Panc1 (cell line): ENCODE measurements around the gene ADAMTS1. TPM values are rescaled to one million over a fixed set of nuclear protein-coding genes. Genes with fewer than 3 reads are reported as not detected.

ENCODE experiments used
- ATAC-seq: fragments of 200-7000 bp; cut with Tn5 transposase; 2 replicates; pipeline ENCODE4 v1.9.1; 2020; ENCODE audit warnings: mild to moderate bottlenecking, moderate library complexity
- BruUV-seq: library from RNA; stranded (reverse); fragments of 400-500 nt; replicated peaks from 2 replicates; lab custom pipeline; 2021; lab: Mats Ljungman, UMichigan
- CTCF ChIA-PET: fragments of 300-600 bp; sonication (Branson Sonifier 250); formaldehyde crosslinking; loops from one replicate; lab custom pipeline; 2022; ENCODE audit warnings: antibody characterized with exemption; lab: Charles Lee
- POLR2A ChIA-PET: fragments of 300-600 bp; sonication (Branson Sonifier 250); formaldehyde crosslinking; loops from one replicate; lab custom pipeline; 2022; ENCODE audit warnings: antibody characterized with exemption; lab: Charles Lee
- DNase-seq: peaks from one replicate; pipeline ENCODE4 v3.0.0-alpha.2; 2010; ENCODE audit warnings: low read depth, low spot score
- H3K27ac ChIP-seq: 2 replicates; pipeline ENCODE4 v1.5.1; 2011; ENCODE audit warnings: mild to moderate bottlenecking, low read length, inconsistent platforms
- H3K27me3 ChIP-seq: fragments of 200-500 bp; sonication (Bioruptor generic); 2 replicates; pipeline ENCODE4 v1.6.0; 2014; ENCODE audit warnings: low read length, inconsistent platforms; ENCODE audit not compliant: control insufficient read depth, insufficient read depth
- H3K36me3 ChIP-seq: fragments of 200-500 bp; sonication (Bioruptor generic); 2 replicates; pipeline ENCODE4 v1.5.1; 2014; ENCODE audit warnings: inconsistent platforms, mild to moderate bottlenecking, low read length, moderate library complexity; ENCODE audit not compliant: control insufficient read depth, insufficient read depth
- H3K4me1 ChIP-seq: 2 replicates; pipeline ENCODE4 v1.5.1; 2011; ENCODE audit warnings: inconsistent platforms, mild to moderate bottlenecking, low read length, moderate library complexity; ENCODE audit not compliant: control insufficient read depth, insufficient read depth
- H3K4me3 ChIP-seq, 2 experiments: 2 replicates each; pipeline ENCODE4 v1.5.1; 2011 to 2012; ENCODE audit warnings: low read depth in 2 of 2, low read length in 2 of 2, mild to moderate bottlenecking in 2 of 2, inconsistent platforms in 1 of 2, moderate library complexity in 1 of 2
- H3K9me3 ChIP-seq: fragments of 200-500 bp; sonication (Bioruptor generic); 2 replicates; pipeline ENCODE4 v1.5.1; 2014; ENCODE audit warnings: low read depth, mild to moderate bottlenecking, inconsistent platforms, low read length, moderate library complexity; ENCODE audit not compliant: control insufficient read depth, insufficient read depth
- POLR2AphosphoS5 ChIP-seq: IDR thresholded peaks from 2 replicates; pipeline ENCODE4 v1.6.1; 2012; ENCODE audit warnings: mild to moderate bottlenecking, low read depth, low read length, moderate library complexity
- SIN3A ChIP-seq: IDR thresholded peaks from 2 replicates; pipeline ENCODE4 v1.6.1; 2012; ENCODE audit warnings: low read depth, mild to moderate bottlenecking, low read length, moderate library complexity, borderline replicate concordance; ENCODE audit not compliant: insufficient read depth
- TCF7L2 ChIP-seq: IDR thresholded peaks from 2 replicates; pipeline ENCODE4 v1.6.1; 2011; ENCODE audit warnings: mild to moderate bottlenecking, low read depth, low read length, inconsistent platforms
- in situ Hi-C: cut with HindIII; loops from 2 replicates; pipeline ENCODE4 v1.10.0; 2016; ENCODE audit warnings: low sequenced_read_pairs, low pct_unique_long_range_greater_than_20kb
- intact Hi-C: fragments of 100-400 bp; cut with micrococcal nuclease; formaldehyde crosslinking; loops from one replicate; pipeline ENCODE4 v1.10.0; 2022; ENCODE audit not compliant: unreplicated experiment
- total RNA-seq: library from RNA; stranded (reverse); gene quantifications from one replicate; pipeline ENCODE4 v1.2.1, GENCODE V29; 2021; ENCODE audit not compliant: unreplicated experiment
- TF ChIP-seq, protein P1 (sequence below), 2 experiments: IDR thresholded peaks; 2 replicates each; pipeline ENCODE4 v1.6.1; 2011 to 2012; ENCODE audit warnings: low read depth in 2 of 2, control low read depth in 1 of 2, low read length in 1 of 2, mild to moderate bottlenecking in 1 of 2, moderate library complexity in 1 of 2; ENCODE audit not compliant: insufficient read depth in 1 of 2
- TF ChIP-seq, protein P2 (sequence below): fragments of 450-650 bp; IDR thresholded peaks from 2 replicates; pipeline ENCODE4 v1.5.1; 2017; ENCODE audit warnings: mild to moderate bottlenecking

The ADAMTS1 gene
- total RNA-seq, 1 experiment from 2014 or later: 3.3 TPM

DNA sequence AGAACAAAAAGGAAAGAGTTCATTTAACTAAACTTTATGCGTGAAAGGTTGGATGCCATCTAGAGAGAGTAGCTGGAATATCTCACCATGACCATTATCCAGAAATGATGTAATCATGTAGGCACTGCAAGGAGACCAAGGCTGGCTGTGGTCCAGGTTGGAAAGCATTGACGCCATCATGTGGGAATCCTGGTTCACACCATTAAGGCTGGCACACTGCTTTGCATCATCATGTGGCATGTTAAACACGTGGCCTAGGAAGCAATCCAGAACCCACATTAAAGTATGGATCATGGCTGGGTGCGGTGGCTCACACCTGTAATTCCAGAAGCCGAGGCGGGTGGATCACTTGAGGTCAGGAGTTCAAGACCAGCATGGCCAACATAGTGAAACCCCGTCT is 4.3 kb downstream of the ADAMTS1 start:
- intact Hi-C loops: no loop called here
- TF ChIP-seq, protein P1, sequence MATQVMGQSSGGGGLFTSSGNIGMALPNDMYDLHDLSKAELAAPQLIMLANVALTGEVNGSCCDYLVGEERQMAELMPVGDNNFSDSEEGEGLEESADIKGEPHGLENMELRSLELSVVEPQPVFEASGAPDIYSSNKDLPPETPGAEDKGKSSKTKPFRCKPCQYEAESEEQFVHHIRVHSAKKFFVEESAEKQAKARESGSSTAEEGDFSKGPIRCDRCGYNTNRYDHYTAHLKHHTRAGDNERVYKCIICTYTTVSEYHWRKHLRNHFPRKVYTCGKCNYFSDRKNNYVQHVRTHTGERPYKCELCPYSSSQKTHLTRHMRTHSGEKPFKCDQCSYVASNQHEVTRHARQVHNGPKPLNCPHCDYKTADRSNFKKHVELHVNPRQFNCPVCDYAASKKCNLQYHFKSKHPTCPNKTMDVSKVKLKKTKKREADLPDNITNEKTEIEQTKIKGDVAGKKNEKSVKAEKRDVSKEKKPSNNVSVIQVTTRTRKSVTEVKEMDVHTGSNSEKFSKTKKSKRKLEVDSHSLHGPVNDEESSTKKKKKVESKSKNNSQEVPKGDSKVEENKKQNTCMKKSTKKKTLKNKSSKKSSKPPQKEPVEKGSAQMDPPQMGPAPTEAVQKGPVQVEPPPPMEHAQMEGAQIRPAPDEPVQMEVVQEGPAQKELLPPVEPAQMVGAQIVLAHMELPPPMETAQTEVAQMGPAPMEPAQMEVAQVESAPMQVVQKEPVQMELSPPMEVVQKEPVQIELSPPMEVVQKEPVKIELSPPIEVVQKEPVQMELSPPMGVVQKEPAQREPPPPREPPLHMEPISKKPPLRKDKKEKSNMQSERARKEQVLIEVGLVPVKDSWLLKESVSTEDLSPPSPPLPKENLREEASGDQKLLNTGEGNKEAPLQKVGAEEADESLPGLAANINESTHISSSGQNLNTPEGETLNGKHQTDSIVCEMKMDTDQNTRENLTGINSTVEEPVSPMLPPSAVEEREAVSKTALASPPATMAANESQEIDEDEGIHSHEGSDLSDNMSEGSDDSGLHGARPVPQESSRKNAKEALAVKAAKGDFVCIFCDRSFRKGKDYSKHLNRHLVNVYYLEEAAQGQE (IDR thresholded peaks at IDR 0.05; ENCODE audit: insufficient read depth in 1 of 2, low read depth in 2 of 2, low read length in 1 of 2): no peak
- TF ChIP-seq, protein P2, sequence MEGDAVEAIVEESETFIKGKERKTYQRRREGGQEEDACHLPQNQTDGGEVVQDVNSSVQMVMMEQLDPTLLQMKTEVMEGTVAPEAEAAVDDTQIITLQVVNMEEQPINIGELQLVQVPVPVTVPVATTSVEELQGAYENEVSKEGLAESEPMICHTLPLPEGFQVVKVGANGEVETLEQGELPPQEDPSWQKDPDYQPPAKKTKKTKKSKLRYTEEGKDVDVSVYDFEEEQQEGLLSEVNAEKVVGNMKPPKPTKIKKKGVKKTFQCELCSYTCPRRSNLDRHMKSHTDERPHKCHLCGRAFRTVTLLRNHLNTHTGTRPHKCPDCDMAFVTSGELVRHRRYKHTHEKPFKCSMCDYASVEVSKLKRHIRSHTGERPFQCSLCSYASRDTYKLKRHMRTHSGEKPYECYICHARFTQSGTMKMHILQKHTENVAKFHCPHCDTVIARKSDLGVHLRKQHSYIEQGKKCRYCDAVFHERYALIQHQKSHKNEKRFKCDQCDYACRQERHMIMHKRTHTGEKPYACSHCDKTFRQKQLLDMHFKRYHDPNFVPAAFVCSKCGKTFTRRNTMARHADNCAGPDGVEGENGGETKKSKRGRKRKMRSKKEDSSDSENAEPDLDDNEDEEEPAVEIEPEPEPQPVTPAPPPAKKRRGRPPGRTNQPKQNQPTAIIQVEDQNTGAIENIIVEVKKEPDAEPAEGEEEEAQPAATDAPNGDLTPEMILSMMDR: no peak
- TF ChIP-seq TCF7L2 (no peak), POLR2AphosphoS5 (no peak), SIN3A (no peak)
- POLR2A ChIA-PET: no interaction called here
- CTCF ChIA-PET: no interaction called here
- Histone ChIP-seq H3K36me3 (no peaks in the 10 kb centered on the region), H3K27me3 (no peaks in the 10 kb centered on the region), H3K4me1 (no peaks in the 10 kb centered on the region), H3K4me3 (no peak overlapping the region), H3K9me3 (no peaks in the 10 kb centered on the region), H3K27ac (no peak overlapping the region)
- no peak for ATAC-seq
- DNase-seq: no peak
- no TSS peak for BruUV-seq
- in situ Hi-C loops: no loop called here

DNA sequence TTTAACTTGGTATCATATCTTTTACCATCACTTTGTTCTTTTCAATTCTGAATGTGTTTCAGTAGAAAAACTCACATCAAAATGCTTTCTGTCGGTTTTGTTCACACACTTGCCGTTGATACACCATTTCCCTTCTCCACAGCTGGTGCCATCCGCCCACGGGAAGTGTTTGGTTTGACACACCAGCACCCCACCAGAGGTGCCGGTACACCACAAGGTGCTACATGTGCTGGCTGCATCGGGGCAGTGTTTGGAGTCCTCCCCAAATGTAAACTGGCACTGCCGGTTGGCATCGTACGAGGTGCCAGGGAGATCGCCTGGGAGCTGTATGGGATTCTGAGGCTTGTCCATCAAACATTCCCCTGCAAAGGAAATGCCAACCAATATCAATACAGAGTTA is 5.0 kb downstream of the ADAMTS1 start:
- H3K9me3 ChIP-seq: no peaks in the 10 kb centered on the region
- H3K4me3 ChIP-seq: no peak overlapping the region
- in situ Hi-C loops (no loop called here), intact Hi-C loops (no loop called here)
- ChIA-PET POLR2A (no interaction called here), CTCF (no interaction called here)
- no peaks in the 10 kb centered on the region for H3K4me1 ChIP-seq
- no peaks in the 10 kb centered on the region for H3K27me3 ChIP-seq
- no TSS peak for BruUV-seq
- ATAC-seq (no peak), DNase-seq (no peak)
- H3K36me3 ChIP-seq: no peaks in the 10 kb centered on the region
- TF ChIP-seq SIN3A (no peak), TCF7L2 (no peak), POLR2AphosphoS5 (no peak)
- TF ChIP-seq, protein P1 (IDR thresholded peaks at IDR 0.05; ENCODE audit: insufficient read depth in 1 of 2, low read depth in 2 of 2, low read length in 1 of 2): no peak
- TF ChIP-seq, protein P2: no peak
- H3K27ac ChIP-seq: no peak overlapping the region
